Measurements from ENCODE around the gene HVCN1. TPM values are rescaled to one million over a fixed set of nuclear protein-coding genes. Genes with fewer than 3 reads are reported as not detected.

The HVCN1 gene
- total and polyA plus RNA-seq, 2 of the 8 experiments (the other 6 are each of a cell fraction or from before 2014, with no cell fraction given): 5.8 to 11.2 TPM

DNA sequence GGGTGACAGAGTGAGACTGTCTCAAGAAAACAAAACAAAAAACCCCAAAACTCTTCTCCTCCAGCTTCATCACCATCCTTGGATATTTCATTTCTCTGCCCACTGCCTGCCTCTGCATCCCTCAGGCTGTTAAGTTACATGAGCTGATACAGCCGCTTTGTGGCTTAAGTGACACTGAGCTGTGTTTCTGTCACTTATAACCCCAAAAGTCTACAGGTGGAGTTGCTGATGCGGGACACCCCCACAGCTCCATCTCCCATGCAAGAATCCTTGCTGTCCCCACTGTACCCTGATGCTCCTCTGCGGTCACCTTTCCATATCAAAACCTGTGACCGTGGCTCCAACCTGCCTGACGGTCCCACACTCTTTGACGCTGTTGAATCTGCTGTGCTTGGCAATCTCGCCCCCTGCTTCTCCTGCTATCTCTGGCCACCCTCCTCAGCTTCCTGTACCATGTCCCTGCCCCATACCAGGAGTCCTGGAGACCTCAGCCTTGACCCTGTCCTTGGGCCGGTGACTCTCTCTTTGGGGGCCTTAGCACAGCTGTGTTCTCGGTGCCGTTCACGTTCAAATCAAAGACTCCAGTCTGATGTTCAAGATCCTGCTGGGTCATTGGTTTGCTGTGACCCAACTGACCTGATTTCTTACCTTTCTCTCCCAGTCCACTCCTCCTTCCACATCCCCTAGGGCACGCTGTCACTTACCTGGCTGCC lies 20.3 kb downstream of the HVCN1 start:
- no peak overlapping the region for H3K4me3 ChIP-seq (ENCODE audit: extremely low read depth in 1 of 4, insufficient read depth in 2 of 4, low read depth in 3 of 4, low read length in 4 of 4)
- H4K91ac ChIP-seq (replicated peaks; ENCODE audit: insufficient read length, low read length): no peak overlapping the region
- H2BK20ac ChIP-seq (ENCODE audit: low read length): no peak overlapping the region
- CTCF ChIA-PET (ENCODE audit: partially characterized antibody): interaction anchor here (1.7 kb wide), 1 partner anchor 10 kb away, joined by 4 read pairs; no protein-coding TSS in a partner anchor
- peak overlapping the region; percentile 38 for H4K8ac ChIP-seq (ENCODE audit: extremely low read depth, insufficient read depth, low read length)
- H3K23ac ChIP-seq (ENCODE audit: insufficient read length): no peak overlapping the region
- no peaks in the 10 kb centered on the region for H4K20me1 ChIP-seq (replicated peaks in 1 of 2; ENCODE audit: control insufficient read depth in 1 of 2, insufficient read depth in 2 of 2, low read length in 2 of 2)
- no peaks in the 10 kb centered on the region for H3K27me3 ChIP-seq (replicated peaks in 1 of 4; ENCODE audit: control insufficient read depth in 3 of 4, extremely low read depth in 1 of 4, insufficient read depth in 3 of 4, low read length in 3 of 4)
- H2BK5ac ChIP-seq (ENCODE audit: low read depth, low read length): peak overlapping the region; percentile 44; the same call in 1 of the 2 replicates
- no peaks in the 10 kb centered on the region for H3K23me2 ChIP-seq (ENCODE audit: low read depth, low read length)
- no peak overlapping the region for H3K56ac ChIP-seq (replicated peaks; ENCODE audit: insufficient read length, low read depth, low read length)
- H3K14ac ChIP-seq (ENCODE audit: insufficient read length): no peak overlapping the region
- H3K9ac ChIP-seq (replicated peaks in 1 of 4; ENCODE audit: extremely low read depth in 1 of 4, low read depth in 3 of 4, low read length in 3 of 4): no peak overlapping the region
- peaks cover 0 to 2% (median under 1%) of the 10 kb centered on the region in 4 experiments; a peak in 2 of 7 replicates for H3K4me1 ChIP-seq (replicated peaks in 1 of 4; ENCODE audit: control insufficient read depth in 3 of 4, insufficient read depth in 4 of 4, low read length in 3 of 4)
- 0 out of 2 replicates have a peak overlapping the region, but pooled peaks have one; percentile 13 for H2AK5ac ChIP-seq (ENCODE audit: low read depth, low read length)
- H2BK15ac ChIP-seq (ENCODE audit: low read length): no peak overlapping the region
- POLR2A ChIA-PET (ENCODE audit: partially characterized antibody): interaction anchor here (0.6 to 2.5 kb wide), 3 partner anchors 18 to 47 kb away, joined by 3 to 6 read pairs (median 3); partner anchors contain the start of gene HVCN1
- H3K9me3 ChIP-seq (ENCODE audit: insufficient read depth in 2 of 2, low read depth in 1 of 2, low read length in 1 of 2): no peaks in the 10 kb centered on the region
- no peaks in the 10 kb centered on the region for H3K36me3 ChIP-seq (ENCODE audit: control insufficient read depth in 2 of 4, insufficient read depth in 4 of 4, low read length in 3 of 4)
- H3K4ac ChIP-seq (replicated peaks; ENCODE audit: insufficient read length, low read depth, low read length): no peak overlapping the region
- DNase-seq (ENCODE audit: low read depth in 1 of 2, low spot score in 2 of 2) (no peak), FAIRE-seq (no peak)
- H4K5ac ChIP-seq (ENCODE audit: insufficient read length, low read depth, low read length): no peak overlapping the region
- 95% methylated on average over 12 of the region's 12 CpGs; no CpG with 5 or more reads in 1 of the 2 experiments for WGBS, 2 experiments (ENCODE audit: extremely low coverage in 1 of 2, insufficient coverage in 1 of 2, insufficient read length in 1 of 2, insufficient replicate concordance in 2 of 2, low coverage in 1 of 2, low lambda C conversion rate in 2 of 2, missing lambda C conversion rate in 1 of 2)
- 0 out of 2 replicates have a peak overlapping the region, but pooled peaks have one; percentile 9 for H2BK12ac ChIP-seq (ENCODE audit: low read depth, low read length)
- H3K79me2 ChIP-seq (ENCODE audit: control insufficient read depth in 1 of 2, insufficient read depth in 2 of 2, low read length in 2 of 2): no peaks in the 10 kb centered on the region
- no peak overlapping the region for H3K18ac ChIP-seq (ENCODE audit: extremely low read depth, low read length)
- no peak overlapping the region for H2AFZ ChIP-seq (ENCODE audit: low read length)
- H3K4me2 ChIP-seq (ENCODE audit: insufficient read depth in 1 of 2, low read depth in 2 of 2, low read length in 2 of 2): no peak overlapping the region
- no peaks in the 10 kb centered on the region for H3K79me1 ChIP-seq (ENCODE audit: low read depth, low read length)
- H3K27ac ChIP-seq (ENCODE audit: low read depth, low read length): no peak overlapping the region
- no peak overlapping the region for H2BK120ac ChIP-seq (replicated peaks; ENCODE audit: low read depth, low read length)
- no peak for TF ChIP-seq TCF12 (IDR thresholded peaks at IDR 0.05; ENCODE audit: low read depth, low read length)
- no peak for TF ChIP-seq SAP30 (IDR thresholded peaks at IDR 0.05; ENCODE audit: insufficient read depth, insufficient replicate concordance, low read length)
- no peak for TF ChIP-seq JUND (IDR thresholded peaks at IDR 0.05; ENCODE audit: low read length)
- TF ChIP-seq POLR2AphosphoS5 (IDR thresholded peaks at IDR 0.05; ENCODE audit: low read depth, low read length): no peak
- TF ChIP-seq, protein P1, sequence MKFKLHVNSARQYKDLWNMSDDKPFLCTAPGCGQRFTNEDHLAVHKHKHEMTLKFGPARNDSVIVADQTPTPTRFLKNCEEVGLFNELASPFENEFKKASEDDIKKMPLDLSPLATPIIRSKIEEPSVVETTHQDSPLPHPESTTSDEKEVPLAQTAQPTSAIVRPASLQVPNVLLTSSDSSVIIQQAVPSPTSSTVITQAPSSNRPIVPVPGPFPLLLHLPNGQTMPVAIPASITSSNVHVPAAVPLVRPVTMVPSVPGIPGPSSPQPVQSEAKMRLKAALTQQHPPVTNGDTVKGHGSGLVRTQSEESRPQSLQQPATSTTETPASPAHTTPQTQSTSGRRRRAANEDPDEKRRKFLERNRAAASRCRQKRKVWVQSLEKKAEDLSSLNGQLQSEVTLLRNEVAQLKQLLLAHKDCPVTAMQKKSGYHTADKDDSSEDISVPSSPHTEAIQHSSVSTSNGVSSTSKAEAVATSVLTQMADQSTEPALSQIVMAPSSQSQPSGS (IDR thresholded peaks at IDR 0.05; ENCODE audit: low read length): no peak
- TF ChIP-seq CHD1 (IDR thresholded peaks at IDR 0.05; ENCODE audit: low read depth, low read length): no peak
- no peak for TF ChIP-seq BACH1 (IDR thresholded peaks at IDR 0.05; ENCODE audit: low read length)
- TF ChIP-seq, protein P2, sequence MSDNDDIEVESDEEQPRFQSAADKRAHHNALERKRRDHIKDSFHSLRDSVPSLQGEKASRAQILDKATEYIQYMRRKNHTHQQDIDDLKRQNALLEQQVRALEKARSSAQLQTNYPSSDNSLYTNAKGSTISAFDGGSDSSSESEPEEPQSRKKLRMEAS (IDR thresholded peaks at IDR 0.05): no peak
- no peak for TF ChIP-seq CEBPB (IDR thresholded peaks at IDR 0.05; ENCODE audit: low read depth, low read length)
- TF ChIP-seq KDM4A (IDR thresholded peaks at IDR 0.05; ENCODE audit: low read depth, low read length, severe bottlenecking): no peak
- TF ChIP-seq ZNF274 (IDR thresholded peaks at IDR 0.05; ENCODE audit: borderline replicate concordance, extremely low read depth, low read length): no peak

Data from H1 (cell line).